ENCODE results near the gene ZNF701. TPM values are rescaled to one million over a fixed set of nuclear protein-coding genes. Genes with fewer than 3 reads are reported as not detected.
"Not testable (repeated sequence)": the region's sequence is repeated elsewhere in the genome, so short reads cannot be mapped to it uniquely, and the experiment has no call there.

ZNF701 gene
- total RNA-seq, 2 experiments from 2014 or later = 20.4 to 30.6 TPM

- ATAC-seq, H3K27me3 Mint-ChIP-seq, H3K4me3 Mint-ChIP-seq, CTCF ChIA-PET, H3K27ac Mint-ChIP-seq, H3K4me1 Mint-ChIP-seq, DNase-seq: not testable (repeated sequence)
- Mint-ChIP-seq H3K36me3 (peaks cover 42% of the 10 kb centered on the region), H3K9me3 (ENCODE audit: low read depth) (peaks cover 15% of the 10 kb centered on the region)
Observed at GRCh38 chr19:52627441-52627840, 57.4 kb downstream of the ZNF701 start.

- peaks cover 61% of the 10 kb centered on the region for H3K36me3 Mint-ChIP-seq
- H3K4me1 Mint-ChIP-seq = peaks cover 17% of the 10 kb centered on the region
- ATAC-seq = no peak
- DNase-seq = no peak
- H3K9me3 Mint-ChIP-seq (ENCODE audit: low read depth) = peaks cover 14% of the 10 kb centered on the region
- peak overlapping the region; percentile 99 for H3K4me3 Mint-ChIP-seq
- no peaks in the 10 kb centered on the region for H3K27me3 Mint-ChIP-seq
- no peak overlapping the region for H3K27ac Mint-ChIP-seq
- CTCF ChIA-PET = interaction anchor here (1.2 kb wide), 1 partner anchor 69 kb away, joined by 4 read pairs; no protein-coding TSS in a partner anchor
Observed at GRCh38 chr19:52635786-52636570, 65.9 kb downstream of the ZNF701 start.

Other genes with a start within 250 kb of the ZNF701 start
- gene ZNF610, start 234.0 kb upstream of the ZNF701 start, total RNA-seq = 1 to 10 TPM; 1.4 to 2.0 TPM
- 10 to 100 TPM; 11.9 to 18.8 TPM for gene ZNF880, start 200.4 kb upstream of the ZNF701 start, total RNA-seq
- 10 to 100 TPM; 11.7 to 15.0 TPM for gene ZNF528, start 172.4 kb upstream of the ZNF701 start, total RNA-seq
- not detected for gene ZNF534, start 141.1 kb upstream of the ZNF701 start, total RNA-seq
- gene ZNF578, start 116.7 kb upstream of the ZNF701 start, total RNA-seq = 1 to 10 TPM; 1.8 to 1.9 TPM
- gene ZNF808, start 42.6 kb upstream of the ZNF701 start, total RNA-seq = 10 to 100 TPM; 33.9 to 45.1 TPM
- gene ZNF83, start 68.1 kb downstream of the ZNF701 start, total RNA-seq = 10 to 100 TPM; 32.0 to 64.2 TPM
- gene ZNF611, start 164.8 kb downstream of the ZNF701 start, total RNA-seq = 10 to 100 TPM; 30.7 to 32.1 TPM
- gene ZNF600, start 216.5 kb downstream of the ZNF701 start, total RNA-seq = 10 to 100 TPM; 23.5 to 23.8 TPM

All from activated CD8-positive, alpha-beta memory T cell treated with anti-CD3 and anti-CD28 coated beads, Interleukin-2, amount 10 ng/mL, durations not matched to agents 7 days and 5 days (primary cell).